ENCODE results near the gene SPATS2.

DNA sequence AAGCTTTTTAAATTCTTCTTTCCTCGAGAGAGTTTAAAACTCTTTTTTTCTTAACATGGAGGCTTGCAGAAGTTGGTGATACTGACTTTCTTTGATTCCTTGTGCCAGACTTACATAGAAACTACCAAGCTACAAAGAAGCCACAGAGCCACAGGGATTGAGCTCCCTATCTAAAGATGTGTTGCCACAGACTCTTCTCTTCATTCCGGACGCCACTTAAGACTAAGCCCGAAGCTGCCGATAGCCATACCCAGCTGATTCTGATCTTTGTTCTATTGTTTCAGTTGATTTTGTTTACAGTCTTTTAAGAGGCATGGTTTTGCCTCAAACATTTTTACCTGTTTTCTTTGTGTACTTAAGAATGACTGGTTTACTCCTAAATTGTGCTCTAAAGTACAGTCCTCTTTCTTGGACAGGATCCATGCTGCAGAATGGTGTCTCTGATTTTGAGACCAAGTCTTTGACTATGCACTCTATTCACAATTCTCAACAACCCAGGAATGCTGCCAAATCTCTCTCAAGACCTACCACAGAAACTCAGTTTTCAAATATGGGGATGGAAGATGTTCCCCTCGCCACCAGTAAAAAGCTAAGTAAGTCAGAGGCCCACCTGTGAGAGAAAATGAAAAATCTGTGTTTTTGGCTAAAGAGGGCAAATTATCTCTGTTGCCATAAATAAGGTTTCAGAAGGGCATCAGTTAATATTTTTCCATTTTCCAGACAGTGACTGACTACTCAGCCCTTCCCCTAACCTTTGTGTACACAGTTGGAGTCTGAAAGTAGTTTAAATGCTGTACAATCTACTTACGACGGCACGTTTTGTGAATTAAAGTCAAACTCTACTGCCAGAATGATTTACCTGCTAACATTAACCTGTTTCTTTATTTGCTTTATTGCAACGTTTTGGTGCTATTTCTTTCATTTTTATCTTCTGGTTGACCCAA, 129.4 kb downstream of the SPATS2 start:
- TF ChIP-seq EZH2 (IDR thresholded peaks at IDR 0.05; ENCODE audit: borderline replicate concordance, low read length): no peak
- TF ChIP-seq CTCF (IDR thresholded peaks at IDR 0.05; ENCODE audit: low read length): no peak

Measured in OCI-LY1 (cell line).